Natural killer cell (primary cell): ENCODE measurements around the gene LGALS4. TPM values are rescaled to one million over a fixed set of nuclear protein-coding genes. Genes with fewer than 3 reads are reported as not detected.
"Not testable (repeated sequence)": the region's sequence is repeated elsewhere in the genome, so short reads cannot be mapped to it uniquely, and the experiment has no call there.

ENCODE experiments used
- ATAC-seq, 3 donors: fragments of 150-1000 bp in 2 of 3; fragments of 200-7000 bp in 1 of 3; cut with Tn5 transposase; 1 replicate in 1 of 3; 2 replicates in 2 of 3; pipeline ENCODE4 v1.10.0; 2021; ENCODE audit warnings: mild to moderate bottlenecking in 2 of 3, moderate library complexity in 2 of 3
- DNase-seq, 2 donors: peaks; one replicate each; pipeline versions ENCODE4 v3.0.0 to v3.0.0-alpha.2; 2013 to 2021; ENCODE audit warnings: mixed read lengths in 1 of 2
- H3K27ac ChIP-seq: one replicate; pipeline ENCODE4 v1.5.1; 2013; ENCODE audit warnings: mild to moderate bottlenecking, low read length
- H3K27me3 ChIP-seq: one replicate; pipeline ENCODE4 v1.6.1; 2013; ENCODE audit warnings: low read length; ENCODE audit not compliant: control insufficient read depth, insufficient read depth
- H3K36me3 ChIP-seq: one replicate; pipeline ENCODE4 v1.6.1; 2013; ENCODE audit warnings: low read length; ENCODE audit not compliant: control insufficient read depth, insufficient read depth
- H3K4me1 ChIP-seq: one replicate; pipeline ENCODE4 v1.6.1; 2013; ENCODE audit warnings: low read length; ENCODE audit not compliant: control insufficient read depth, insufficient read depth
- H3K4me3 ChIP-seq: one replicate; pipeline ENCODE4 v1.5.1; 2013; ENCODE audit warnings: low read length
- H3K9me3 ChIP-seq: one replicate; pipeline ENCODE4 v1.6.1; 2013; ENCODE audit warnings: low read length; ENCODE audit not compliant: control insufficient read depth, insufficient read depth
- H3K27ac Mint-ChIP-seq, 2 donors: one replicate each; pipeline ENCODE4 v1.8.0; 2022; ENCODE audit warnings: mild to moderate bottlenecking in 2 of 2, mixed read lengths in 2 of 2, moderate library complexity in 1 of 2
- H3K27me3 Mint-ChIP-seq, 2 donors: one replicate each; pipeline ENCODE4 v1.8.0; 2022; ENCODE audit warnings: low read depth in 2 of 2, mixed read lengths in 2 of 2
- H3K36me3 Mint-ChIP-seq: one replicate; pipeline ENCODE4 v1.8.0; 2022; ENCODE audit warnings: mixed read lengths
- H3K4me1 Mint-ChIP-seq, 2 donors: one replicate each; pipeline ENCODE4 v1.8.0; 2022; ENCODE audit warnings: mixed read lengths in 2 of 2
- H3K4me3 Mint-ChIP-seq: one replicate; pipeline ENCODE4 v1.8.0; 2022; ENCODE audit warnings: mild to moderate bottlenecking, moderate library complexity, mixed read lengths
- H3K9me3 Mint-ChIP-seq, 2 donors: one replicate each; pipeline ENCODE4 v1.8.0; 2022; ENCODE audit warnings: mixed read lengths in 2 of 2
- CTCF ChIP-seq: fragments of 200-600 bp; IDR thresholded peaks from one replicate; pipeline ENCODE4 v1.8.0; 2022; ENCODE audit warnings: antibody characterized with exemption
- WGBS: methylation state at CpG from one replicate; pipeline ENCODE4 v1.1.7; 2013; ENCODE audit warnings: missing lambda C conversion rate; ENCODE audit not compliant: insufficient coverage; 5-methylcytosine and 5-hydroxymethylcytosine counted together
- intact Hi-C: fragments of 100-400 bp; cut with micrococcal nuclease; formaldehyde crosslinking; loops from one replicate; pipeline ENCODE4 v1.14.2; 2022
- total RNA-seq, 4 donors: library from RNA; stranded (reverse); fragments of 120-200 nt in 1 of 4; gene quantifications; one replicate each; pipeline versions ENCODE4 v1.2.3 to v1.2.4, GENCODE V29; 2013 to 2022

Gene LGALS4
- total RNA-seq, 3 donors from 2014 or later (not counting 1 experiment from before 2014, with no cell fraction given) = 4.2 to 4.8 (median 4.6) TPM

- TF ChIP-seq CTCF = no peak
- WGBS = 98% methylated on average over 6 of the region's 6 CpGs
- Mint-ChIP-seq H3K4me1 (peaks cover 28 to 36% of the 10 kb centered on the region in 2 donors), H3K36me3 (no peaks in the 10 kb centered on the region), H3K4me3 (no peak overlapping the region), H3K27me3 (no peaks in the 10 kb centered on the region), H3K9me3 (no peaks in the 10 kb centered on the region), H3K27ac (peak overlapping the region in 1 of 2 donors; percentile 31)
- Histone ChIP-seq H3K27me3 (no peaks in the 10 kb centered on the region), H3K36me3 (peaks cover 19% of the 10 kb centered on the region), H3K27ac (no peak overlapping the region), H3K4me1 (peaks cover 11% of the 10 kb centered on the region), H3K9me3 (no peaks in the 10 kb centered on the region), H3K4me3 (no peak overlapping the region)
- ATAC-seq = no peak
- intact Hi-C loops = no loop called here
- no peak for DNase-seq
Measured at GRCh38 chr19:38826856-38827551, 14.3 kb upstream of the LGALS4 start.

DNA sequence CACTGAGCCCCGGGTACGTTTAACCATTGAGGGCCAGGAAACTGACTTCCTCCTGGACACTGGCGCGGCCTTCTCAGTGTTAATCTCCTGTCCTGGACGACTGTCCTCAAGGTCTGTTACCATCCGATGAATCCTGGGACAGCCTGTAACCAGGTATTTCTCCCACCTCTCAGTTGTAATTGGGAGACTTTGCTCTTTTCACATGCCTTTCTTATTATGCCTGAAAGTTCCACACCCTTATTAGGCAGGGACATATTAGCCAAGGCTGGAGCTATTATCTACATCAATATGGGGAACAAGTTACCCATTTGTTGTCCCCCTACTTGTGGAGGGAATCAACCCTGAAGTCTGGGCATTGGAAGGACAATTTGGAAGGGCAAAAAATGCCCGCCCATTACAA is 13.2 kb upstream of the LGALS4 start:
- H3K27ac ChIP-seq, H3K4me3 Mint-ChIP-seq, H3K27me3 Mint-ChIP-seq, H3K36me3 Mint-ChIP-seq, ATAC-seq, H3K27me3 ChIP-seq, H3K9me3 Mint-ChIP-seq, H3K27ac Mint-ChIP-seq, H3K4me3 ChIP-seq, H3K9me3 ChIP-seq, intact Hi-C loops, H3K4me1 ChIP-seq, DNase-seq: not testable (repeated sequence)
- H3K36me3 ChIP-seq = peaks cover 19% of the 10 kb centered on the region
- WGBS = 93% methylated on average over 7 of the region's 7 CpGs
- peaks cover 19 to 28% of the 10 kb centered on the region in 2 donors for H3K4me1 Mint-ChIP-seq

- ATAC-seq, H3K27ac Mint-ChIP-seq, H3K4me1 ChIP-seq, intact Hi-C loops, H3K4me3 ChIP-seq, H3K9me3 Mint-ChIP-seq, H3K27me3 Mint-ChIP-seq, H3K27ac ChIP-seq, H3K36me3 Mint-ChIP-seq, H3K27me3 ChIP-seq, DNase-seq, H3K4me3 Mint-ChIP-seq, H3K9me3 ChIP-seq: not testable (repeated sequence)
- WGBS = 97% methylated on average over 29 of the region's 29 CpGs
- H3K4me1 Mint-ChIP-seq = peaks cover 21 to 28% of the 10 kb centered on the region in 2 donors
- H3K36me3 ChIP-seq = peaks cover 21% of the 10 kb centered on the region
Measured at GRCh38 chr19:38821230-38821825, 8.6 kb upstream of the LGALS4 start.

- Histone ChIP-seq H3K9me3 (no peaks in the 10 kb centered on the region), H3K27me3 (no peaks in the 10 kb centered on the region), H3K4me3 (no peak overlapping the region), H3K27ac (no peak overlapping the region), H3K36me3 (peaks cover 34% of the 10 kb centered on the region), H3K4me1 (peaks cover 5% of the 10 kb centered on the region)
- Mint-ChIP-seq H3K9me3 (no peaks in the 10 kb centered on the region), H3K36me3 (no peaks in the 10 kb centered on the region), H3K27me3 (no peaks in the 10 kb centered on the region), H3K27ac (peak overlapping the region in 1 of 2 donors; percentile 52), H3K4me3 (no peak overlapping the region), H3K4me1 (peaks cover 15 to 23% of the 10 kb centered on the region in 2 donors)
- ATAC-seq (no peak), DNase-seq (no peak)
- TF ChIP-seq CTCF = no peak
- intact Hi-C loops = no loop called here
- 97% methylated on average over 13 of the region's 13 CpGs for WGBS
Measured at GRCh38 chr19:38819231-38819920, 6.6 kb upstream of the LGALS4 start.
